ENCODE results near the gene CTNNA3. TPM values are rescaled to one million over a fixed set of nuclear protein-coding genes. Genes with fewer than 3 reads are reported as not detected.

CTNNA3 gene
- polyA plus RNA-seq, 12 donors: 5.5 to 25.4 (median 10.2) TPM; not detected in 1

DNA sequence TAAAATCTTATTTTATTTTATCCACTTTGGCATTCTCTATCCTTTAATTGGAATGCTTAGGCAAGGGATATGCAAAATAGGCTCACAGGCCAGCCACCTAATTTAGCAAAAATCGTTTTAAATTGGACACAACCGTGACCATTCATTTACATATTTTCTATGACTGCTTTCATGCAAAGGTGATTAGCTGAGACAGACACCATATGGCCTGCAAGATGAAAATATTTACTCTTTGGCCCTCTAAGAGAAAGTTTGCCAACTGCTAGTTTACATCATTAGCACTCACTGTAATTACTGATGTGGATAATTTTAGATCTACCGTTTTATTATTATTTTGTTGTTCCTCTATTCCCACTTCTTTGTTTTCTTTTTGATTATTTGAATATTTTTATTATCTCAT, 1145.6 kb downstream of the CTNNA3 start:
- no peak for DNase-seq

DNA sequence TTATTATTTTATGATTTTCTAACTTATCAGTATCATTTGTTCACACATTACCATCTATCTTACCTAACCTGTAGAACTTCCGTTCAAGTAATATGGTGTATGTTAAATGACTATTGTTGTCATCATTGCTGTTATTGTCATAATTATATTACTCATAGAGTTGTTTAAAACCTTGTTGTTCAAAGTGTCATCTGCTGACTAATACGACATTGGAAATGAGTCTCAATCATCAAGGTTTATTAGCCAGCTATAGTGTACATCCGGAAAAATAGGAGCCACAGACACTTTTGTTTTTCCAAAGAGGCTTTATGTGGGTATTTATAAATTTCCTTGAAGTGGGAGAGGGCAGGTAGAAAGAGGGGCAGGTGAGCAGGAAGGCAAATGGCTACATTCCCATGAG, 1157.1 kb downstream of the CTNNA3 start:
- DNase-seq: no peak

- DNase-seq: no peak
Observed at GRCh38 chr10:66538371-66538770, 1157.6 kb downstream of the CTNNA3 start.

DNA sequence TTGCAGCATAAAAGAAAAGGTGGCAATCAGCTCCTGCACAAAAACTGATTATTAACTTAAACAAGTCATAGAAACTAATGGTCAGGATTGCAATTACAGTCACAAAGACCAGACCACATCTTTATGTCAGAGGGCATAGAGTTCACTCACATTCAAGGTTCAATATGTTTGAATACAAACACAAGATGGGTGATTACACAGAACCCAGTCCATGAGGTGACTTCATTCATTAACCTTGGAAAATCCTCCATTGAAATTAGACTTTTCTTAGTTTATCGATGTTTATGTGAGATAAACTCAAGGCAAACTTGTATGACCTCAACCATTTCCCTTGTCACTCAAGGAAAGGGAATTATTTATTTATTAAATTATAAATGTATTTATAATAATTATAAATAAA, 1158.8 kb downstream of the CTNNA3 start:
- no peak for DNase-seq

GRCh38 chr10:66535439-66535838, 1160.6 kb downstream of the CTNNA3 start:
- DNase-seq: no peak

GRCh38 chr10:66534866-66535265, 1161.1 kb downstream of the CTNNA3 start:
- no peak for DNase-seq

- no peak for DNase-seq
Observed at GRCh38 chr10:66521506-66521905, 1174.5 kb downstream of the CTNNA3 start.

GRCh38 chr10:66519616-66520015, 1176.4 kb downstream of the CTNNA3 start:
- no peak for DNase-seq

DNA sequence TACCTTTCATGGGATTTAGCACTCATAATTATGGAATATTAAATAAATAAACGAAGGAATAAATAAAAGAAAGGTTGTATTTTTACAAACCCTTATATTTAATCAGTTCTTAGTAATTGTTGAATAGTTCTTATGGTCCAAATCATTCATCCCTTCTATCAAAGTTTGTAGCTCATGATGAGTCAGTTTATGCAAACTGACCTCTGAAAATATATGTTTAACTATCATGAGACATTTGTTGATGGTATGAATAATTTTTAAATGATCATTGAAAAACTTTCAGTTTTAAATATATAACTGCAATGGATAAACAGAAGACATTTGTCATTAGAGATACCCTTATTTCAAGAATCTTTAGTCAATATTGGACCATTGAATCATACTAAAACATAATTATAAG, 1181.3 kb downstream of the CTNNA3 start:
- no peak for DNase-seq

DNA sequence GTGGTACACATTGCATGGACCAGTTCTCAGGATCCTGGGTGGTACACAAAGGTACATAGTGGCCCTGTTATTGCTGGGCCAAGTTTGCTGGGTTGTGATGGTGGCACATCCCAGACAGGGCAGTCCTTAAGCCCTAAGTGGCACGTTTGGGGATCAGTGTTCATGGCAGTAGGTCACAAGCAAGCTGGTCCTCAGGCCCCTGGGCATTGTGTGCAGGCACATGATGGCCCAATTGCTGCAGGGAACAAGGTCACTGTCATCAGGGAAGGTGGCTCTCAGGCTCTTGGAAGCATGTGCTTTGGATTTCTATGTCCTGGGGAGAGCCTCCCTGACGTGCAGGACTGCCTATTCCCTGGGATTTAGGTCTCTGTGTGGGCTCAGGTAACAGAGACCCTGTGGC, 1182.5 kb downstream of the CTNNA3 start:
- DNase-seq: no peak

GRCh38 chr10:66505003-66505657, 1190.9 kb downstream of the CTNNA3 start:
- DNase-seq: no peak

DNA sequence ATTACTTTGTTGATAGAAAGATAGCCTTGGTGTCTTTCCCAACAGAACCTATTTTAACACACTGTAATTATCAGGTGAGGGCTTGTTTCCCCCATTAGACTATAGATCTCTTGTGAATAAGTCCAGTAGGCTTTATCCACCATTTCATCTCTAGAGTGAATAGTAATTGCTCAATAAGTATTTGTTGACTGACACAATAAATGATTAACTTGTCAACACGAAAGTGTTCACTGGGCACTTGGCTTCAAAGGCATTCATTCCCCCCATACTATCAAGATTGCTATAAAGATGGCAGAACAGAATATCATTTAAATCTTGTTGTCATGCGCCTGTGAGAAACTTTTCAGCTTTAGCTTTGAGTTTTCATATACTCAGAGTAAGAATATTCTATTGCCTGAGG, 1194.6 kb downstream of the CTNNA3 start:
- no peak for DNase-seq

DNA sequence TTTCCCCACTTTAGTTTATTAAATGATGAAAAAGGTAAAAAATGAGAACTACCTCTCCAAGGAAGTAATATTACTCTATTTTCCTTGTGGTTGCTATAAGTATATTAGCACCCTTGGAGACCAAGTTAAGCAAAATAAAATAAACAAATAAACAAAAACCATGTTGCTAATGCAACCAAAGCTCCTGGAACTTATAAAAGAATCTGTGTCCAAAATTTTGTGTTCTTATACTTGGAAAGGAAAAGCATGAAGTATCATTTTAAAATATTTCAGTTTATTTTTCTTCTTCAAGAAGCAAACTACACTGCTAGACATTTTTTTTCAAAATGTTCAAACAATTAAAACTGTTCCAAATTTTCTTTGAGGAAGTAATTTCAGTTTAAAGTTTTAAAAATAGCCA, 1212.0 kb downstream of the CTNNA3 start:
- peak; percentile 22 for DNase-seq

- no peak for DNase-seq
Observed at GRCh38 chr10:66472156-66472555, 1223.8 kb downstream of the CTNNA3 start.

DNA sequence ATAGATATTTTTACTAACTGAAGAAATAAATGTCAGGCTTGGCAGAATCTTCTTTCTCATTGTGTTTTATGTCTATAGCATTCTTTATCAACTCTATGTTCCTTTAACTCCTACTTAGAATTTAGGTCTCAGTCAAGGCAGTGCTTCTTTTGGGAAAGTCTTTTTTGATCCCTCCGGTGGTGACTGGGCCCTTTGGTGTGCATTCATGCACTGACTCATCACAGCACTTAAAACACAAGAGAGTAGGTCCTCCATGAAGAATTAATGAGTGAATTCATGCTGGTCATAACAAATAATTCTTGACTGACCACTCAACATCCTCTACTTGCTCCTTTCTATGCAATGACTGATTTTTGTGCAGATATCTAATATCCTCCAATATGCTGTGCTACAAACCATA, 1229.0 kb downstream of the CTNNA3 start:
- DNase-seq: no peak

DNA sequence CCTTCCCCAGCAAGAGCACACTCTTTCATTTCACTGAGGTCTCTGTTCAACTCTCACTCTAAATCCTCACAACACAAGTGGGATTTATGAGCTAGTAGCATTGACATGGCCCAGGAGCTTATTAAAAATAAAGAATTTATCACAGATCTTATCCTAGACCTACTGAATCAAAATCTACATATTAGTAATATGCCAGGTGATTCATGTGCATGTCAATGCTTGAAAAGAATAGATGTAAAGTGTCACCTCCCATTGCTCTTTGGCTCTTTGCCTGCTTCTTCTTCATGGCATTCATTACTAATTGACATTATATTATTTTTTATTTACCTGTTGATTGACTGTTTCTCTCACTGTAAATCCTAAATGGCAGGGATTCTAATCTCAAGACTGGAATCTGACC, 1229.4 kb downstream of the CTNNA3 start:
- DNase-seq: no peak

- no peak for DNase-seq
Observed at GRCh38 chr10:66463611-66464010, 1232.4 kb downstream of the CTNNA3 start.

DNA sequence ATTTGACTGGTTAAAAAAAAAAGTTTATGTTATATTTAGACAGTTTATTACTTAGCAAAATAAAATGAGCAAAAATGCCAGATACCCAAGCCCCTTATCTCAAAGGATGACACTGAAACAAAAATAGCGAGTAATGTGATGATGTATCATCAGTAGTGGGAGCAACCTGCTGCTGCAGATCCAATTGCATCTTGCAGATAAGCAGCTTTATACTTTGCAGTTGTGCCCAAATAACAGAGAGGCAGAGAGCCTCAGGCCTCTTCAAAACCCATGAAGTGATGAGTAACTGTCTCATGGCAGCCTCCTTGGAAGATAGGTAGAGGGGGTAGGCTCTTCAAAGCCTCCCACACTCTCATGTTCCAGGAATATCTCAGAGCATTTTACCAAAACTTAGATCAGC, 1238.4 kb downstream of the CTNNA3 start:
- DNase-seq: no peak

- no peak for DNase-seq
Observed at GRCh38 chr10:66455304-66455703, 1240.7 kb downstream of the CTNNA3 start.

GRCh38 chr10:66440568-66440967, 1255.4 kb downstream of the CTNNA3 start:
- DNase-seq: no peak

DNA sequence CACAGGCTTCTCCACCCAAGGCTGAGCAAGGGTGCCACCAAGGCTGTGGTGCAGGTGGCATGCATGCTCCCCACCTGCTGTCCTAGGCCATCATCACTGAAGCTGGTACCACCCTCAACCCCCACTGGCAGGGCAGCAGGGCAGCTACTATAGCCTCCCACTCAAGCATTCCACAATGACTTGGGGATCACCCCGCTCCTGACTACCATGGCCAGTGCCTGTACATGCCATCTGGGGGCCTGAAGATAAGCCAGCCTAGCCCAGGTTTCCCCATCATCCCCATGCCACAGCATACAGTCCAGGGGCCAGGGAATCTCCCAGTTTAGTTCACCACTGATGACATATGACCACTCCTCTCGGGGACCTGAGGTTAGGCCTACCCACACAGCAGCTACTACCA, 1281.1 kb downstream of the CTNNA3 start:
- no peak for DNase-seq

DNA sequence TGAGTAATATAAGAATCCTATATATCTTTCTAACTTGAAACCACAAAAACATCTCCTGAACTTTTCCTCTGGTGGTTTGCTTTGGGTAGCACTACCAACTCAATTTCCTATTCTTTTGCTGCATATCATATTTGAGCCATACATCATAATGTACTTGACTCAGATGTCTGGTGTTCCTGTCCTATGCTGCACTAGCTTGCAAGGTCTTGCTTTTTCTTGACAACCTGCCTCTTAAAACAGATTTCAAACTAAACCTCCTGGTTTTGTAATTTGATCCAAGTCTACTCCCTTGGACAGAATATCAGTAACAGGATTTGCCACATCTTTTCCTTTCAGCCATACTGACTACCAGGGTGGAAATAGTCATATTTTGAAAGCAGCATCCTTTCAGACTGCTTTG, 1290.4 kb downstream of the CTNNA3 start:
- no peak for DNase-seq

GRCh38 chr10:66398669-66399068, 1297.3 kb downstream of the CTNNA3 start:
- DNase-seq: no peak

- DNase-seq: no peak
Observed at GRCh38 chr10:66394342-66395063, 1301.5 kb downstream of the CTNNA3 start.

Data from muscle of arm (tissue), 12 donors.